Stimulated activated CD8-positive, alpha-beta memory T cell treated with anti-CD3 and anti-CD28 coated beads, Interleukin-7, amount 100 ng/mL, for 4 hours (primary cell): ENCODE measurements around the gene VSTM1.

Experiments
- DNase-seq, 2 donors: peaks; one replicate each; pipeline ENCODE4 v3.0.0-alpha.2; 2020; ENCODE audit warnings: low read depth in 2 of 2

VSTM1 gene

GRCh38 chr19:54011507-54012211 lies 52.0 kb downstream of the VSTM1 start:
- DNase-seq = no peak

DNA sequence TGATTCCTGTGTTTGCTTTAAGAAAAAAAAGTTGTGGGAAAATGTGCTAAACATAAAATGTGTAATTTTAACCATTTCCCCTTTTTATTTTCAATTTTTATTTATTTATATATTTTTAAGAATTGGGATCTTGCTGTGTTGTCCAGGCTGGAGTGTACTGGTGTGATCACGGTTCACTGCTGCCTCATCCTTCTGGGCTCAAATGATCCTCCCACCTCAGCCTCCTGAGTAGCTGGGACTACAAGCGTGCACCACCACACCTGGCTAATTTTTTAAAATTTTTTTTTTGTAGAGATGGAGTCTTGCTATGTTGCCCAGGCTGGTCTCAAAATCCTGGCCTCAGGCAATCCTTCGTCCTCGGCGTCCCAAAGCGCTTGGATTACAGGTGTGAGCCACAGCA lies 53.2 kb downstream of the VSTM1 start:
- no peak for DNase-seq

- DNase-seq = no peak
These were observed 54.3 kb downstream of the VSTM1 start for GRCh38 chr19:54009440-54009839.

DNA sequence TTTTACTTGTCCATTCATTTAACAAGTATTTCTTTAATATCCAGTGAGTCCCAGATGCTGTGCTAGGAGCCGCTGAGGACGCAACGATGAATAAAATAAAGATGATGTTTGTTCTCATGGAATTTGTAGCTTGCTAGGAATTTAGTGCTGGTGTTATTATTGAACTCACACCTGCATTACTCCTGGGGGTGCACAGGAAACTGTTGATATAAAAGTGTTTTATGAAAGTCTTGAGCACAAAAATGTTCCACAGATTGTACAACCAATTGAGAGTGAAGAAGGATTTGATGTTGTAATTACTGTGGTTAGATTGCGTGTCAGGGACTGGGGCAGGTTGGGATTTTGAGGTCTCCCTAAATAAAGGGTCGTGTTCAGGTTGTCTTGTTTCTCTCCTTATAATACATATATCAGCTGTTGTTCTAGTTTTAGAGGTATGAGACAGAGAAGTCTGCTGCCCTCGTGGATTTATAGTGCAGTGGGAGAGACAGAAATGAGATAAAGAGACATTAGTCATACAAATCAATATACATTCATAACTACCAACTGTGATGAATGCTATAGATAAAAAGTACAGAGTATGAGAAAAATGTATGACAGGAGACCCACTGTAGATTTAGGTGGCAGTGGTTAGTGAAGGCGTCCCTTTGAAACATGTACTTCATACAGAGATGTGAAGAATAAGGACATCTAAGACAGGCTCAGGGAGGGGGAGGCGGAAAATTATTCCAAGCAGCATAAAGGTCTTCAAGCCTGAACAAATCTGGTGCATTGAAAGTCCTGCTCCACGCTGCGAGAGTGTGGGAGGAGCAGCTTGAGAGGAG lies 61.0 kb downstream of the VSTM1 start:
- no peak for DNase-seq

- DNase-seq = no peak
These were observed 62.2 kb downstream of the VSTM1 start for GRCh38 chr19:54001496-54001895.

- DNase-seq = no peak
These were observed 64.0 kb downstream of the VSTM1 start for GRCh38 chr19:53999694-54000093.

DNA sequence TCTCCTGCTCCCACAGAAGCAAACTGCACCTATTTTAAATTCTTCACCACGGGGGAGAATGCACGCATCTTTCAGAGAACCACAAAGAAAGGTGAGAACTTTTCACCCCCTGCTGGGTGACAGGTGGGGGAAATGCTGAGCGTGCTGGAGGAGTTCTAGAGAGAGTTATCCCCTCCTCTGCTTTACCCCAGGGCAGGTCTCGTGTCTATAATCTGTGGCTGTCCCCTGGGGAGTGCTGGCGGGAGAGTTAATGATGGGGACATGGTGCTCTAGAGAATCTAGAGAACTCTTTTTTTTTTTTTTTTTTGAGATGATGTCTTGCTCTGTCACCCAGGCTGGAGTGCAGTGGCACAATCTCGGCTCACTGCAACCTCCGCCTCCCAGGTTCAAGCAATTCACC lies 65.5 kb downstream of the VSTM1 start:
- DNase-seq = no peak

DNA sequence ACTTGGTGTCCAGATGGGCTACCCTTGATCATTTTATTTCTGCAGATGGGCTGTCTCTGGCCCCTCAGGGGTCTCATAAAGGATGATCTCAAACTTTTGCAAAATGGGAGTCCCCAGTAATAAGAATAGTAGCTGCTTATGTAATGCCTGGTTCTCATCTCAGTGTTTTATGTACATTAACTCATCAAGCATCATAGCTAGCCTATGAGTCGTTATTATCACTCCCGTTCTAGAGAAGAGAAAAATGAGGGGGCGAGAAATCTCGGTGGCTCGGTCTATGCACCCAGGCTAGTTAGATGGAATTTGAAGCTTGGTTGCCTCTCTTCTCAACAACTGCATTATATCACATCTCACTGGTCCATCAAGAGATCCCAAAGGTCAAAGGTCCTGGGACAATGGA lies 68.9 kb downstream of the VSTM1 start:
- DNase-seq = no peak

DNA sequence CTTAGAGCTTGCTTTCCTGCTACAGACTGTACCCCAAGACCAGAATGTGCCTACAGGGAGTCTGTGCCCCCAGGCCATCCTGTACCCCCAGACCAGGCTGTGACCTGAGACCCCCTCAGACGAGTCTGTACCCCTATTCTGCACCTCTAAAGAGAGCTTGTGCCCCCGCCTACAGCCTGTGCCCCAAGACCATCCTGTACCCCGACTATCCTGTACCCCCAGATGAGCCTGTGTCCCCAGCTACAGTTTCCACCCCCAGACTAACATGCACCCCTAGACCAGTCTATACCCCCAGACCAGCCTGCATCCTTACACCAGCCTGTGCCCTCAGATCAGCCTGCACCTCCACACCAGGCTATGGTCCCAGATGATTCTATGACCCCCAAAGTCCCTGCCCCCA lies 70.2 kb downstream of the VSTM1 start:
- DNase-seq = no peak

GRCh38 chr19:53992815-53993214 lies 70.9 kb downstream of the VSTM1 start:
- DNase-seq = no peak

DNA sequence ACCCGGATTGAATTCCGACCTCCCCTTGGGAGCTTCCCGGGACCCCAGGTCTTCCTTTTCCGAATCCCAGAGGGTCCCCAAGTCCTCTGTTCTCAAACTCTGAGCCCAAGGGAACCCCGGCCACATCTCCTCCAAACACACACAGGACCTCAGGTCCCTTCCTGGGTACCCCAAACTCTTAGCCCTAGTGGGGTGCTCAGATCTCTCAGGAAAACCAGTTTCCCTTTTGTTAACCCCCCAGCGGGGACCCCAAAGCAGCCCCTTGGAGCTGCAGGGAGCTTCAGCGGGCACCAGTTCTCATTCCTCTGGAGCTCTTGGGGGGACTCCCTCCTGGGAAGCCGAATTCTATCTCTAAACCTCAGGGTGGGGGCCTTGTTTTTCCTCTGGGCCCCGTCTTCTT lies 71.5 kb downstream of the VSTM1 start:
- no peak for DNase-seq

DNA sequence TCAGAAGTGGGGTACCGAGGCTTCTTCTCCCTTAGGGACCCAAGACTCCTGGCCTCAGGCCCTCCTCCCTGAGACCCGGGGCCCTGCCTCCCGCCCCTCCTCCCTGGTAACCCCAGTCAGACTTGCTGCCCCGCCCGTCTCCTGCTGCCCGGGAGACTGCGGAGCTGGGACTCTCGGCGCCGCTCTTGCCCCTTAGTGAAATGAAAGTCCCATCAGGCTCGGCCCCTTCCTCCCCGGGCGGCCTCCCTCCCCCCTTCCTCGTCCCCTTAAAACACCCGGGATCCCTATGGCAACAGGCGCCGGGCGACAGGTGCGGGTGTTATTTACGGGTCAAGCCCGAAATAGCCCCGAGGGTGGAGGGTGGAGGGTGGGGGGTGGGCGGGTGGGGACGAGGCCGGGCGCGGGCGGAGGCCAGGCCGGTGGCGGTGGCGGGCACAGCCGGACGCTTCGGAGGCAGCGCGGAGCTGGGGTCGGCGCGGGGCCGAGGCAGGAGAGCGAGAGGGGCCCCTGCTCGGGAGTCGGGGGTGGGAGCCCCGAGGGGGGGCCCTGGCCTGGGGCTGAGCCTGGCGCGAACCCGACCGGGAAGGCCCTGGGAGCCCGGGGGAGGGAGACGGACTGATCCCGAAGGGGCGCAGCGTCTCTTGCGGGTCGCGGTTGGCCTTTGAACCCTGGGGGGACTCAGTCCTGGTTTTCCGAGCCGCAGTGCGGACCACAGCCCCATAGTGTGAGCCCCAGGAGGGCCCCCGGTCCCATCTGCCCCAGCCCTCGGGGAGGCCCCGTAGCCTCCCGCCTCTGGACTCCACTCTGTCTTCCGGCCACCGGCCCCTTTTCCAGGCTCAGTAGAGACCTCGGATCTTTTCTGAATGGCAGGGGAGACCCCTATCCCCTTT lies 72.2 kb downstream of the VSTM1 start, which contains the start of gene CACNG6:
Gene CACNG6, plus strand, starts transcription at position 414 of the 890 bp plus-strand sequence. CDS start 1,241 bp downstream, outside the sequence.
- no peak for DNase-seq
